Naive thymus-derived CD4-positive, alpha-beta T cell (primary cell): ENCODE data around the gene CAMK2A. TPM values are rescaled to one million over a fixed set of nuclear protein-coding genes. Genes with fewer than 3 reads are reported as not detected.

ENCODE experiments used
- ATAC-seq: fragments of 150-1000 bp; cut with Tn5 transposase; 2 replicates; pipeline ENCODE4 v1.10.0; 2021; ENCODE audit warnings: mild to moderate bottlenecking, moderate library complexity
- CTCF ChIA-PET: fragments of 350-600 bp; sonication (Branson Sonifier 250); formaldehyde crosslinking; loops from one replicate; lab custom pipeline; 2021; ENCODE audit warnings: antibody characterized with exemption; lab: Charles Lee
- POLR2A ChIA-PET: fragments of 350-600 bp; sonication (Branson Sonifier 250); formaldehyde crosslinking; loops from one replicate; lab custom pipeline; 2021; ENCODE audit warnings: antibody characterized with exemption, inconsistent platforms; lab: Charles Lee
- DNase-seq, 9 donors: peaks; one replicate each; pipeline versions ENCODE4 v3.0.0 to v3.0.0-alpha.2; 2020 to 2022; ENCODE audit warnings: mixed read lengths in 1 of 9
- H3K27ac ChIP-seq: one replicate; pipeline ENCODE4 v1.7.0; 2013; ENCODE audit warnings: mild to moderate bottlenecking, low read depth, low read length, moderate library complexity
- H3K27me3 ChIP-seq, 2 donors: one replicate each; pipeline ENCODE4 v1.7.0; 2013; ENCODE audit warnings: low read length in 2 of 2, mild to moderate bottlenecking in 2 of 2, moderate library complexity in 2 of 2; ENCODE audit not compliant: control insufficient read depth in 2 of 2, insufficient read depth in 2 of 2
- H3K36me3 ChIP-seq, 3 experiments: 1 replicate in 2 of 3; 2 replicates in 1 of 3; pipeline ENCODE4 v1.7.0; 2013; ENCODE audit warnings: low read length in 3 of 3, mild to moderate bottlenecking in 3 of 3, moderate library complexity in 1 of 3; ENCODE audit not compliant: insufficient read depth in 3 of 3, control insufficient read depth in 2 of 3
- H3K4me1 ChIP-seq, 2 donors: one replicate each; pipeline ENCODE4 v1.7.0; 2013; ENCODE audit warnings: low read length in 2 of 2, mild to moderate bottlenecking in 2 of 2, moderate library complexity in 1 of 2; ENCODE audit not compliant: control insufficient read depth in 2 of 2, insufficient read depth in 2 of 2
- H3K4me3 ChIP-seq: 2 replicates; pipeline ENCODE4 v1.7.0; 2013; ENCODE audit warnings: mild to moderate bottlenecking, low read length
- H3K9me3 ChIP-seq, 3 experiments: 1 replicate in 2 of 3; 2 replicates in 1 of 3; pipeline ENCODE4 v1.7.0; 2013; ENCODE audit warnings: low read length in 3 of 3; ENCODE audit not compliant: control insufficient read depth in 2 of 3
- H3K27ac Mint-ChIP-seq, 9 donors: one replicate each; pipeline ENCODE4 v1.8.0; 2020 to 2022; ENCODE audit warnings: mixed read lengths in 9 of 9, mild to moderate bottlenecking in 8 of 9, moderate library complexity in 5 of 9, inconsistent platforms in 2 of 9
- H3K27me3 Mint-ChIP-seq, 5 donors: one replicate each; pipeline ENCODE4 v1.8.0; 2021 to 2022; ENCODE audit warnings: mixed read lengths in 5 of 5, mild to moderate bottlenecking in 1 of 5
- H3K36me3 Mint-ChIP-seq, 5 donors: one replicate each; pipeline ENCODE4 v1.8.0; 2020 to 2022; ENCODE audit warnings: mixed read lengths in 5 of 5, mild to moderate bottlenecking in 3 of 5, inconsistent platforms in 1 of 5
- H3K4me1 Mint-ChIP-seq, 7 donors: one replicate each; pipeline ENCODE4 v1.8.0; 2020 to 2022; ENCODE audit warnings: mixed read lengths in 7 of 7, mild to moderate bottlenecking in 3 of 7, inconsistent platforms in 1 of 7
- H3K4me3 Mint-ChIP-seq, 10 donors: one replicate each; pipeline ENCODE4 v1.8.0; 2020 to 2022; ENCODE audit warnings: mild to moderate bottlenecking in 10 of 10, mixed read lengths in 10 of 10, moderate library complexity in 6 of 10, inconsistent platforms in 2 of 10
- H3K9me3 Mint-ChIP-seq, 11 donors: one replicate each; pipeline ENCODE4 v1.8.0; 2020 to 2022; ENCODE audit warnings: mixed read lengths in 11 of 11, mild to moderate bottlenecking in 4 of 11, inconsistent platforms in 1 of 11, moderate library complexity in 1 of 11
- intact Hi-C, 2 donors: fragments of 100-400 bp; cut with micrococcal nuclease; formaldehyde crosslinking; loops; one replicate each; pipeline ENCODE4 v1.15.1; 2023
- polyA plus RNA-seq, 2 donors: library from polyadenylated mRNA; unstranded; fragments of 300-500 nt; fragmentation: Illumina TruSeq; gene quantifications; one replicate each; pipeline ENCODE4 v1.2.3, GENCODE V29; 2021
- total RNA-seq, 6 experiments: library from RNA in 5 of 6; stranded (reverse) in 5 of 6; gene quantifications; 1 replicate in 5 of 6; 2 replicates in 1 of 6; pipeline ENCODE4 v1.2.3 and lab custom pipeline; 2021 to 2026

CAMK2A gene
- total and polyA plus RNA-seq, 7 experiments from 2014 or later, result not detected

- Mint-ChIP-seq H3K27ac (peak overlapping the region in 1 of 9 donors; percentile 48), H3K4me3 (no peak overlapping the region), H3K9me3 (peaks cover 0 to 2% (median 0%) of the 10 kb centered on the region in 11 donors), H3K27me3 (no peaks in the 10 kb centered on the region), H3K36me3 (no peaks in the 10 kb centered on the region), H3K4me1 (no peaks in the 10 kb centered on the region)
- intact Hi-C loops, result no loop called here
- no peaks in the 10 kb centered on the region for H3K27me3 ChIP-seq
- H3K9me3 ChIP-seq, result no peaks in the 10 kb centered on the region
- no peaks in the 10 kb centered on the region for H3K36me3 ChIP-seq
- no peaks in the 10 kb centered on the region for H3K4me1 ChIP-seq
- no peak for ATAC-seq
- H3K4me3 ChIP-seq, result no peak overlapping the region
- CTCF ChIA-PET, result no interaction called here
- no peak overlapping the region for H3K27ac ChIP-seq
- DNase-seq, result no peak
- POLR2A ChIA-PET, result no interaction called here
These were observed 31.4 kb downstream of the CAMK2A start for GRCh38 chr5:150258130-150258529.

- Mint-ChIP-seq H3K27ac (no peak overlapping the region), H3K4me1 (no peaks in the 10 kb centered on the region), H3K4me3 (no peak overlapping the region), H3K36me3 (no peaks in the 10 kb centered on the region), H3K9me3 (peaks cover 0 to 2% (median 0%) of the 10 kb centered on the region in 11 donors), H3K27me3 (no peaks in the 10 kb centered on the region)
- Histone ChIP-seq H3K9me3 (no peaks in the 10 kb centered on the region), H3K4me3 (no peak overlapping the region), H3K27me3 (no peaks in the 10 kb centered on the region), H3K4me1 (no peaks in the 10 kb centered on the region), H3K36me3 (no peaks in the 10 kb centered on the region), H3K27ac (no peak overlapping the region)
- intact Hi-C loops, result no loop called here
- no peak for ATAC-seq
- ChIA-PET CTCF (no interaction called here), POLR2A (no interaction called here)
- DNase-seq, result no peak
These were observed 32.1 kb downstream of the CAMK2A start for GRCh38 chr5:150257424-150257823.

GRCh38 chr5:150256410-150257064, 33.0 kb downstream of the CAMK2A start:
- no peaks in the 10 kb centered on the region for H3K27me3 ChIP-seq
- POLR2A ChIA-PET, result no interaction called here
- peaks cover 0 to 2% (median 0%) of the 10 kb centered on the region in 11 donors for H3K9me3 Mint-ChIP-seq

GRCh38 chr5:150255659-150256409, 33.7 kb downstream of the CAMK2A start:
- no peak overlapping the region for H3K4me3 ChIP-seq
- no peaks in the 10 kb centered on the region for H3K36me3 ChIP-seq
- H3K9me3 Mint-ChIP-seq, result peaks cover 0 to 2% (median 0%) of the 10 kb centered on the region in 11 donors
- intact Hi-C loops, result no loop called here
- H3K9me3 ChIP-seq, result no peaks in the 10 kb centered on the region
- ChIA-PET CTCF (no interaction called here), POLR2A (interaction anchor here (0.5 kb wide), 1 partner anchor 24 kb away, joined by 3 read pairs; no protein-coding TSS in a partner anchor)
- DNase-seq, result no peak
- no peaks in the 10 kb centered on the region for H3K27me3 Mint-ChIP-seq
- no peaks in the 10 kb centered on the region for H3K4me1 Mint-ChIP-seq
- H3K27ac ChIP-seq, result no peak overlapping the region
- no peaks in the 10 kb centered on the region for H3K4me1 ChIP-seq
- H3K4me3 Mint-ChIP-seq, result no peak overlapping the region
- no peaks in the 10 kb centered on the region for H3K27me3 ChIP-seq
- no peak for ATAC-seq
- H3K27ac Mint-ChIP-seq, result no peak overlapping the region
- no peaks in the 10 kb centered on the region for H3K36me3 Mint-ChIP-seq

More at GRCh38 chr5:150256410-150257064, 33.0 kb downstream of the CAMK2A start:
- Mint-ChIP-seq H3K4me1 (no peaks in the 10 kb centered on the region), H3K36me3 (no peaks in the 10 kb centered on the region), H3K4me3 (no peak overlapping the region), H3K27me3 (no peaks in the 10 kb centered on the region), H3K27ac (no peak overlapping the region)
- no peaks in the 10 kb centered on the region for H3K9me3 ChIP-seq
- H3K4me3 ChIP-seq, result no peak overlapping the region
- intact Hi-C loops, result no loop called here
- DNase-seq, result no peak
- H3K4me1 ChIP-seq, result no peaks in the 10 kb centered on the region
- CTCF ChIA-PET, result no interaction called here
- no peak for ATAC-seq
- H3K27ac ChIP-seq, result no peak overlapping the region
- H3K36me3 ChIP-seq, result no peaks in the 10 kb centered on the region

- Histone ChIP-seq H3K27ac (no peak overlapping the region), H3K9me3 (no peaks in the 10 kb centered on the region), H3K4me1 (no peaks in the 10 kb centered on the region), H3K36me3 (no peaks in the 10 kb centered on the region), H3K27me3 (no peaks in the 10 kb centered on the region), H3K4me3 (no peak overlapping the region)
- no peak overlapping the region for H3K27ac Mint-ChIP-seq
- intact Hi-C loops, result no loop called here
- H3K4me3 Mint-ChIP-seq, result no peak overlapping the region
- POLR2A ChIA-PET, result no interaction called here
- peaks cover 0 to 2% (median 0%) of the 10 kb centered on the region in 11 donors for H3K9me3 Mint-ChIP-seq
- CTCF ChIA-PET, result no interaction called here
- no peak for ATAC-seq
- no peak for DNase-seq
- H3K27me3 Mint-ChIP-seq, result peaks cover 0 to 3% (median 0%) of the 10 kb centered on the region in 5 donors
- H3K4me1 Mint-ChIP-seq, result no peaks in the 10 kb centered on the region
- H3K36me3 Mint-ChIP-seq, result no peaks in the 10 kb centered on the region
These were observed 34.8 kb downstream of the CAMK2A start for GRCh38 chr5:150254774-150255173.

GRCh38 chr5:150254363-150254762, 35.2 kb downstream of the CAMK2A start:
- peaks cover 0 to 2% (median 0%) of the 10 kb centered on the region in 11 donors for H3K9me3 Mint-ChIP-seq
- Histone ChIP-seq H3K9me3 (no peaks in the 10 kb centered on the region), H3K27me3 (no peaks in the 10 kb centered on the region), H3K36me3 (no peaks in the 10 kb centered on the region), H3K27ac (no peak overlapping the region), H3K4me1 (no peaks in the 10 kb centered on the region), H3K4me3 (no peak overlapping the region)
- H3K27me3 Mint-ChIP-seq, result peaks cover 0 to 5% (median 0%) of the 10 kb centered on the region in 5 donors
- no peaks in the 10 kb centered on the region for H3K4me1 Mint-ChIP-seq
- ChIA-PET CTCF (no interaction called here), POLR2A (no interaction called here)
- DNase-seq, result no peak
- H3K4me3 Mint-ChIP-seq, result no peak overlapping the region
- intact Hi-C loops, result no loop called here
- no peak for ATAC-seq
- no peak overlapping the region for H3K27ac Mint-ChIP-seq
- no peaks in the 10 kb centered on the region for H3K36me3 Mint-ChIP-seq
